Skeletal muscle cell (primary cell): ENCODE measurements around the gene DNAL1.

Experiments
- DNase-seq: peaks from one replicate; pipeline ENCODE4 v3.0.0-alpha.2; 2010; ENCODE audit warnings: low read depth
- H3K4me3 ChIP-seq: 2 replicates; pipeline ENCODE4 v1.5.1; 2011; ENCODE audit warnings: low read depth, mild to moderate bottlenecking, control low read depth, low read length, moderate library complexity

DNAL1 gene

GRCh38 chr14:73644531-73645247, at the start of gene DNAL1:
DNAL1 (plus strand) TSS chr14:73644986; CDS start chr14:73645040, 54 bp downstream.
- DNase-seq: peak; percentile 64

DNA sequence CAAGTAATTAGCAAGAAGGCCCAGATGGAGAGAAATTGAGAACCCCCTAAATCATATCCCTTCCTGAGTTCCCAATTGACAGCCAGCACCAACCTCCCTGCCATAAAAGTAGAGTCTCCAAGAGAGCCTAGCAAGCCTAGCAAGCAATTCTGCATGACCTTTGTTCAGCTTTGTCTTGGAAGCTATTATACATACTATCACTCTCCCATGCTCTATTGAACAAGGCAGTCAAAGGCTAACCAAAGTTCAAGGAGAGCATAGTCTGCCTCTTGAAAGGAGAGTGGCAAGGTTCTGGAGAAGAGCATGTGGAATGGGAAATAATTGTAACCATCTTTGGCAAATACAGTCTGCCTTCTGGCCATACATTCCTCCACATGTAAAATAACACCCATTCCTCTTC, 45.3 kb upstream of the DNAL1 start:
- DNase-seq: no peak
- no peak overlapping the region for H3K4me3 ChIP-seq

More at GRCh38 chr14:73644531-73645247, at the start of gene DNAL1:
- H3K4me3 ChIP-seq: peak within 1 kb of the TSS; percentile 96

GRCh38 chr14:73602994-73603393, 41.8 kb upstream of the DNAL1 start:
- H3K4me3 ChIP-seq: no peak overlapping the region
- no peak for DNase-seq

GRCh38 chr14:73606271-73606670, 38.5 kb upstream of the DNAL1 start:
- no peak overlapping the region for H3K4me3 ChIP-seq
- DNase-seq: no peak

DNA sequence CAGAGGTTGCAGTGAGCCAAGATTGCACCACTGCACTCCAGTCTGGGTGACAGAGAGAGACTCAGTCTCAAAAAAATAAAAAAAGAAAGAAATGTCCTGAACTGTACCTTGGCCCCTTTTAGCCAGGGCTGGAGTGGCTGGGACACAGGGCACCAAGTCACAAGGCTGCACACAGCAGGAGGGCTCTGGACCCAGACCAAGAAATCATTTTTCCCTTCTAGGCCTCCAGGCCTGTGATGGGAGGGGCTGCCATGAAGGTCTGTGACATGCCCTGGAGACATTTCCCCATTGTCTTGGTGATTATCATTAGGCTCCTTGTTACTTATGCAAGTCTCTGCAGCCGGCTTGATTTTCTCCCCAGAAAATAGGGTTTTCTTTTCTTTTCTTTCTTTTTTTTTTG, 37.5 kb upstream of the DNAL1 start:
- H3K4me3 ChIP-seq: no peak overlapping the region
- DNase-seq: no peak

- no peak overlapping the region for H3K4me3 ChIP-seq
- no peak for DNase-seq
Observed at GRCh38 chr14:73610687-73611086, 34.1 kb upstream of the DNAL1 start.

DNA sequence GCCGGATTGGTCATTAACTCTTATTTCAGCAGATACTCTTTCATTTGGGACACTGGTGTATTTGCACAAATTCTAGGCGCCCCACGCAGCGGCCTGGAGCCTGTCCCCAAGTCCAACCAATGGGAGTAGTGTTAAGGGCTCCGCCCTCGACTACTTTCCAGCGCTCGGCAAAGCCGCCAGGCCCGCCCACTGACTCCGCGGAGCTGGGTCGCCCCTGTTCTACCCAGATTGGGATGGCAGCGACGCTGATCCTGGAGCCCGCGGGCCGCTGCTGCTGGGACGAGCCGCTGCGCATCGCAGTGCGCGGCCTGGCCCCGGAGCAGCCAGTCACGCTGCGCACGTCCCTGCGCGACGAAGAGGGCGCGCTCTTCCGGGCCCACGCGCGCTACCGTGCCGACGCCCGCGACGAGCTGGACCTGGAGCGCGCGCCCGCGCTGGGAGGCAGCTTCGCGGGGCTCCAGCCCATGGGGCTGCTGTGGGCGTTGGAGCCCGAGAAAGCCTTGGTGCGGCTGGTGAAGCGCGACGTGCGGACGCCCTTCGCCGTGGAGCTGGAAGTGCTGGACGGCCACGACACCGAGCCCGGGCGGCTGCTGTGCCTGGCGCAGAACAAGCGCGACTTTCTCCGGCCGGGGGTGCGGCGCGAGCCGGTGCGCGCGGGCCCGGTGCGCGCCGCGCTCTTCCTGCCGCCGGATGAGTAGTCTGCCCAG, 32.3 kb upstream of the DNAL1 start, which contains the start of gene ACOT6:
TSS of gene ACOT6 (plus strand) at position 179 of the 707 bp plus-strand sequence. CDS start at position 234, 55 bp downstream.
- peak within 1 kb of the TSS; percentile 66 for H3K4me3 ChIP-seq
- DNase-seq: peak; percentile 21

DNA sequence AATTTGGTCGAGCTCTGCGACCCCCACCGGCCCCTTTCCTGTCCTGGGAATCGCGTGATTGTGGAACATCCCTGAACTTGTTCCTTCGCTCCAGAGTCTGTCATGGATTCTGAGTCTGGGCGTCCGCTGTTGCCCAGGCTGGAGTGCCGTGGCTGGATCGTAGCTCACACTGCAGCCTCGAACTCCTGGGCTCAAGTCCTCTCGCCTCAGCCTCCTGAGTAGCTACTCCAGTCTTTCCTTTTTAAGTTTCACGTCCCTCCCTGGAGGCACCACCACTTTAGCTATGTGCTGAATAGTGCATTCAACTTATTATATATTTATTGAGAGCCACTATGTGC, 31.8 kb upstream of the DNAL1 start:
- H3K4me3 ChIP-seq: peak overlapping the region; percentile 66
- no peak for DNase-seq

DNA sequence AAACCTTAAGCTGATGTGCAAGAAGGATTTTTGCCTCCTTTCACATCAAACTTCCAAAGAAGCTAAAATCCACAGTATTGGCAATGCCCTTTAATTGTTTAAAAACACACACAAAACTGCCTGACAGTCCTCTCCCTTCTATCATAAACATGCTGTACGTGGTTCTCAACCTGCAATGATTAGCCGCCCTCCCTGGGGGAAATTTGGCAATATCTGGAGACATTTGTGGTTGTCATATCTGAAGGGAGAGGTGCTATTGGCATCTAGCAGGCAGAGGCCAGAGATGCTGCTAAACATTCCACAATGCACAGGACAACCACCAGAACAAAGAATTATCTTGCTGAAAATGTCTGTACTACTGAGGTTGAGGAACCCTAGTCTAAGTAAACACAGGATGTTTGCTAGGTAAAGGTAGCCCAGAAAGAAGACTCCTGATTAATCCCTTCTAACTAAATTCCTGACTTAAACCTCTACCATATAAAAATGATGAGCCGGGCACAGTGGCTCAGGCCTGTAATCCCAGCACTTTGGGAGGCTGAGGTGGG, 31.3 kb upstream of the DNAL1 start:
- no peak overlapping the region for H3K4me3 ChIP-seq

GRCh38 chr14:73616831-73617230, 28.0 kb upstream of the DNAL1 start:
- H3K4me3 ChIP-seq: no peak overlapping the region
- no peak for DNase-seq

More for the DNA sequence above, 31.3 kb upstream of the DNAL1 start:
- DNase-seq: no peak

DNA sequence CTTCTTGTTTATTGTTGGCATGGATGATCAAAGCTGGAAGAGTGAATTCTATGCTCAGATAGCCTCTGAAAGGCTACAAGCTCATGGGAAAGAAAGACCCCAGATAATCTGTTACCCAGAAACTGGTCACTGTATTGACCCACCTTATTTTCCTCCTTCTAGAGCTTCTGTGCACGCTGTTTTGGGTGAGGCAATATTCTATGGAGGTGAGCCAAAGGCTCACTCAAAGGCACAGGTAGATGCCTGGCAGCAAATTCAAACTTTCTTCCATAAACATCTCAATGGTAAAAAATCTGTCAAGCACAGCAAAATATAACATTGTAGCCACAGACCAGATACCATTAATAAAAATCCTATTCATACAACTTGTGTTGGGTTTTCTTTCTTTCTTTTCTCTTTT, 25.3 kb upstream of the DNAL1 start:
- H3K4me3 ChIP-seq: no peak overlapping the region
- no peak for DNase-seq

DNA sequence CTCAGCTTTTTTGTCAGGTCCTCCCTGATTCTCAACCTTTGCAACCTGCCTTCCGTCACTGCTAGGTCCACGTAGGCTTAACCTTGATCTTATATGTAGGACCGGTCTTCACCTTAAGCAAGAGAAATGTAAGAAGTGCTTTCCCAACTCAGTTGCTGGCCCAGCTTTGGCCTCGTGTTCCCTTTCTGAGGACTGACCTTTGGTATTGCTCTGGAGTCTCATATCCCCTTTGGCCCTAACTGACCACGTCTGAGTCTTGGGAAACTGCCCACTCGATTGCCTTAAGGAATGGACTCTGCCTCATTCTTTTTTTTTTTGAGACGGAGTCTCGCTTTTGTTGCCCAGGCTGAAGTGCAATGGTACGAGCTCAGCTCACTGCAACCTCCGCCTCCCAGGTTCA, 24.5 kb upstream of the DNAL1 start:
- no peak for DNase-seq
- H3K4me3 ChIP-seq: no peak overlapping the region

DNA sequence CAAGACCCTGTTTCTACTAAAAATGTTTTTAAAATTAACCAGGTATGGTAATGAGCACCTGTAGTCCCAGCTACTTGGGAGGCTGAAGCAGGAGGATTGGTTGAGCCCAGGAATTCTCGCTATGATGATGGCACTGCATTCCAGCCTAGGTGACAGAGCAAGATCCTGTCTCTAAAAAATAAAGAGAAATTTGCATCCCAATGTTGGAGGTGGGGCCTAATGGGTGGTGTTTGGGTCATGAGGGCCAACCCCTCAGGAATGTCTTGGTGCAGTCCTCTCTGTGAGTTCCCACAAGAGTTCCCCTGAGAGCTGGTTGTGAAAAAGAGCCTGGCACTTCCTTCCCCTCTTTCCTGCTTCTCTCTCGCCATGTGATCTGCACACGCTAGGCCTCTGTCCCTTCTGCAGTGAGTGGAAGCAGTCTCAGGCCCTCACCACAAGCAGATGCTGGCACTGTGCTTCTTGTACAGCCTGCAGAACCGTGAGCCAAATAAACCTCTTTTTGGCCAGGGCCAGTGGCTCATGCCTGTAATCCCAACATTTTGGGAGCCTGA, 21.2 kb upstream of the DNAL1 start:
- DNase-seq: no peak
- no peak overlapping the region for H3K4me3 ChIP-seq

DNA sequence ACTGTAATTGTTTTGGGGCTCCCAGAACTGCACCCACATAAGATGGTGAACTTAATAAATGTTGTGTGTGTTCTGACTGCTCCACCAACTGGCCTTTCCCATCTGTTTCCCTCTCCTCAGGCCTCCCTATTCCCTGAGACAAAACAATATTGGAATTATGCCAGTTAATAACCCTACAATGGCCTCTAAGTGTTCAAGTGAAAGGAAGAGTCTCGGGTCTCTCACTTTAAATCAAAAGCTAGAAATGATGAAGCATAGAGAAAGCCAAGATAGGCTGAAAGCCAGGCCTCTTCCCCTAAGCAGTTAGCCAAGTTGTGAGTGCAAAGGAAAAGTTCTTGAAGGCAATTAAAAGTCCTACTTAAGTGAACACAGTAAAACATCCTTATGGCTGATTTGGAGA, 19.1 kb upstream of the DNAL1 start:
- no peak overlapping the region for H3K4me3 ChIP-seq
- DNase-seq: no peak

DNA sequence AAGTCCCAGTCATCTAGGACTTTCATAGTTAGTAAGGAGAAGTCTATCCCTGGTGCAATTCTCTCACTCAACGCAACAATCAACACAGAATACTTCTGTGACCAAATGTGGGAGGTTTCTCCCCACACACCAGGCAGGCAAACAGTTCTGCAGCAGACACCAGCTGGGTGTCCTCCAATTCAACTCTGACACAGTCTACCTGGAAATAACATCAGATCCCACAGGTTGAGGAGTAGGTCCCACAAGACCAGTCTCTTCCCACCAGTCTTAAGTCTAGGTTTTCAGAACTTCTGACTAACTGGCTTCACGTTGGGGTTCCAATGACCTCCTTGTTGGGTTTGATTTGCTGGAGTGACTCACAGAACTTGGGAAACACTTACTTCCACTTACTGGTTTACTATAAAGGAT, 17.6 kb upstream of the DNAL1 start:
- no peak for DNase-seq
- H3K4me3 ChIP-seq: no peak overlapping the region

DNA sequence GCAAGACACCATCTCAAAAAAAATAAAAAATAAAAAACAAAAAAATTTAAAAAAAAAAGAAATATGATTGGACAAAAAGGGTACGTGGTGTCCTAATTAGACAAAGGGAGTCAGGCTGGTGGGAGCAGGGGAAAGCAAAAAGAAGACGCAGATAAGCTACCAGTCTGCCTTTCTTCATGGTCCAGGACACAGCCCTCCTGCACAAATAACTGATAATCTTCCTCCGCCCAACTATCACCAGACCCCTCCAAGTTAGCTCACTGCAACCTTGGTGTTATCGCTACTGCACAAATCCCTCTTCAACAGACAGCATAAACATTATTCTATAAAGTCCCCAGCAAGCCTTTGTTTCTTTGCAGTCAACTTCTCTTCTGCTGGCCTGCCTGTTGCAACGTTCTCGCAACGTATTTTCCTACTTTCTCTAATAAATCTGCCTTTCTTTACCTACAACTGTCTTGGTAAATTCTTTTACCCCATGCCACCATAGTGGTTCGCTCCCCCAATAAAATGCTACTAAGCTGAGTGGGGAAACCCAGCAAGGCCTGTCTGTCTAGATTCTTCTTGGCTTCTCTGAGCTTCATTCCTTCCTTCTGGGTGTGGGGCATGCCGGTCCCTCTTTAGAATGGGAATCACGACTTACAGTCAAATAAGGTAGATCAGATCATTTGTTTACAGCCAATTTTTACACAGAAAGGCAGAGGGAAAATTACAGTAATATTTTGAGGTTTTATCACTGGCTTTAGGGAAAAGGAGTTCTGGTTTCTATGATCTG, 14.6 kb upstream of the DNAL1 start:
- no peak for DNase-seq

GRCh38 chr14:73633116-73634010, 11.4 kb upstream of the DNAL1 start:
- DNase-seq: no peak

More for the DNA sequence above, 14.6 kb upstream of the DNAL1 start:
- no peak overlapping the region for H3K4me3 ChIP-seq

DNA sequence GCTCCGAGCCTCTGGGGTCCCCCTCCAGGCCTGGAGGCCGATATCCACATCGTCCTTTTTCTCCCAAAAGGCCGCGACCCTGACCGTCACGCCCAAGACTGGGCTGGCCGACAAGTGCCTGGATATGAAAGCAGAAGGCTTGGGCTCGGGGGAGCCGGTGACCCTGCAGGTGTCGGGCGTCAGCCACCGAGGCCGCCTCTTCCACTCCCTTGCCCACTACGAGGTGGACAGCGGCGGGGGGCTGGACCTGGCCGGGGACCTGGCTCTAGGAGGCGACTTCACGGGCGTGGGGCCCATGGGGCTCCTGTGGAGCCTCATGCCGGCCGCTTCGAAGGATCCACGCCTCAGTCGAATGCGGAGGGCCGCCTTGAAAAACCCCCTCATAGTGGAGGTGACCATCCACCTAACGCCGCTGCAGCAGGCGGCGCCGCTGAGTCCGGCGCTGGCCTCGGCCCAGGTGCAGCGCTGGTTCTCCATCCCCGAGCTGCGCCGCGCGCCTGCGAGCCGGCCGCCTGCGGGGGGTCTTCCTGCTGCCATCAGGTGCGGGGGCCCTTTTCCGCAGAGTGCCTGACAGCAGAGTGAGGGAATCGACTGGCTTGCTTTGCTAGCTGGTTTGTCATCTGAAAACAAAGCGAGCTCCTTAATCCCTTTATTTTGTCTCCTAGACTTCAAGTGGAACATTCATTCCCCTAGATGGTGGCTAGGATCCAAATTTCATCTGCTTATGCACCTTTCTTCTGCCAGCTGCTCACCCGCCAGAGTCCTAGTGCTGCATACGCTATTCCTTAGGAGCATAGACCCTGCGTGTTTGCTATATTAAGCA, 10.6 kb upstream of the DNAL1 start:
- H3K4me3 ChIP-seq: peak overlapping the region; percentile 49
- no peak for DNase-seq

More at GRCh38 chr14:73633116-73634010, 11.4 kb upstream of the DNAL1 start:
- peak overlapping the region; percentile 49 for H3K4me3 ChIP-seq
